NCI-H2171 treated with DMSO at 0.1 percent for 48 hours (cell line): ENCODE measurements around the gene RRH.
"Not testable (repeated sequence)": the region's sequence is repeated elsewhere in the genome, so short reads cannot be mapped to it uniquely, and the experiment has no call there.

Source experiments
- DNase-seq: peaks from one replicate; lab custom pipeline; 2025; lab: John Stamatoyannopoulos, UW

Gene RRH

DNA sequence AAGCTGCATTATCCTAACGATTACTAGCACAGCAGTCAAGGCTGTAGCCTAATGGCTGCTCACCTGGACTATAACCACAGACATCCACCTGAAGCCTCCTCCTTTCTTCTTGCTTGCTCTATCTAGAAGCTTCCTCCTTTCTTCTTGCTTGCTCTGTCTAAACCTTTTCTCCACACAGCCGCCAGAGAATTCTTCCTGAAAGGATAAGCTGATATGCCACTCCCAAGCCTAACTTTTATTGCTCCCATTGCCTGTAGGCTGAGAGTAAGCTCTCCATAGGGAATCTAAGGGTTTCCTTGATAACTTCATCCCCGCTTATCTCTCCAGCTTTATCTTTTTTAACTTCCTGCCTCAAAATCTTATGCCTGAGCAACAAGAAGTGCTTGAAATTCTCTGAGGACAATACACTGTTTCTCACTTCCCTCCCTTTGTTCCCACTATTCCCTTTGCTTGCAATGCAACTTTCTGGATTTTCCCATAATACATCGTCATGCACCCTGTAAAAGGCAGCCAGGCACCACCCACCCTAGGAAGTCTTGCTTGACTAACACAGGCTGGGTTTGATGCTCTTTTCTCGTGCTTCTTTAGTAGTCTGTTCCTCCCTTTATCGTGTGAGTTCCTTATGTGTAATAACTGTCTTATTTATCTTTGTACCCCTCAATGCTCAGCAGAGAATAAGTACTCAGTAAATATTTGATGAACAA is 18.8 kb downstream of the RRH start:
- no peak for DNase-seq

DNA sequence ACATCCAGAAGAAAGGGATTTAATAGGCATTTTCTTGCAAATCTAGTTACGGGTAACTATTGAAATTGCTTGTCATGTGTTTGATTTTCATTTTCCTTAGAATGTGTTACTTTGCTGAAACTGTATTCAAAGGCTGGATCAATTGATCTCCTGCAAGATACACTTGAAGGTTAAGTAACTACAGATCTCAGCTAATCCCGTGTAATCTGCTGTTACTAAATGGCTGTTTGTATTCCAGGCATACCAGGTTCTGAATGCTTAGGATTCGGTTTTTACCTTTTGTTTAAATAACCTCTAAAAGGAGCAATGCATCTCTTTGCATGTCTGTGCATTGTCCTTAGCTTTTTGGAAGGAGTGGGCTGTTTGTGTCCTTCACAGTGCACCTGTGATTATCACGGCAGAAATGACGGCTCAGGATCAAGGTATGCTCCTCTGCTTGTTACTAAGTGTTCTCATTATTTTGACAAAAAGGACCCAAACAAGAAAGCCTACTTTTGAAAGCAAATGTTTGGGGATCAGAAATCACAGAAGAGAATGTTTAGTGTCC is 20.2 kb downstream of the RRH start, which contains the start of gene LRIT3:
LRIT3 (plus strand) TSS at position 212 of the 547 bp plus-strand sequence; CDS start at position 307, 95 bp downstream.
- DNase-seq: no peak

DNA sequence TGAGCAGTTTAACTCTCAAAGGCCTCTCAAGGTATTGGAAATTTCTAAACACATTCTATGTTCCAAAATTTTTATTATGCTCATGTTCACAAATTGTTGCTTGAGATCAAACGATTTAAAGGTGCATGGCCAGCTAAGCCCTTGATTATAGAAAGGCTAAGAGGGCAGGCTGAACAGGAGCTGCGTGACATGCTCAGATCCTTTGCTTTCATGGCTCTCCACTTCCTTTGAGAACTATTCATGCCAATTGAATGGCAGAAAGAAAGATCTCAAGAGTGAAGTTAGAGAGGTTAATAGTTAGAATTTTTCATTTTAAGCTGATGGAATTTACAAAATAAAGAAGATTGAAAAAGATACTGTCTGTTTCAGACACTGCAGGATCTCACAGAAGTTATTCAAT is 20.7 kb downstream of the RRH start:
- DNase-seq: no peak

DNA sequence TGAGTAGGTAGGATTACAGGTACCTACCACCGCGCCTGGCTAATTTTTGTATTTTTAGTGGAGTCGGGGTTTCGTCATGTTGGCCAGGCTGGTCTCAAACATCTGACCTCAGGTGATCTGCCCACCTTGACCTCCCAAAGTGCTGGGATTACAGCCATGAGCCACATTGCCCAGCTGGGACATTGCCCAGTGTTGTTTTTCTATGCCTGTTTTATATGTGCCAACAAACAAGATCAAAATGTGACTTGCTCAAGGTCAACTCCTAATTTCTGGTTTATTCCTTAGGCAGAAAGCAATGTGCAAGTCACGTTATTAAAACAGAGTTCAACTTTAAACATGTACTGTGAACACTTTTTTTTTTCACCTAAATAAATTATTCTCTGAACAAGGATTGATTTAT is 22.8 kb downstream of the RRH start:
- DNase-seq: no peak

DNA sequence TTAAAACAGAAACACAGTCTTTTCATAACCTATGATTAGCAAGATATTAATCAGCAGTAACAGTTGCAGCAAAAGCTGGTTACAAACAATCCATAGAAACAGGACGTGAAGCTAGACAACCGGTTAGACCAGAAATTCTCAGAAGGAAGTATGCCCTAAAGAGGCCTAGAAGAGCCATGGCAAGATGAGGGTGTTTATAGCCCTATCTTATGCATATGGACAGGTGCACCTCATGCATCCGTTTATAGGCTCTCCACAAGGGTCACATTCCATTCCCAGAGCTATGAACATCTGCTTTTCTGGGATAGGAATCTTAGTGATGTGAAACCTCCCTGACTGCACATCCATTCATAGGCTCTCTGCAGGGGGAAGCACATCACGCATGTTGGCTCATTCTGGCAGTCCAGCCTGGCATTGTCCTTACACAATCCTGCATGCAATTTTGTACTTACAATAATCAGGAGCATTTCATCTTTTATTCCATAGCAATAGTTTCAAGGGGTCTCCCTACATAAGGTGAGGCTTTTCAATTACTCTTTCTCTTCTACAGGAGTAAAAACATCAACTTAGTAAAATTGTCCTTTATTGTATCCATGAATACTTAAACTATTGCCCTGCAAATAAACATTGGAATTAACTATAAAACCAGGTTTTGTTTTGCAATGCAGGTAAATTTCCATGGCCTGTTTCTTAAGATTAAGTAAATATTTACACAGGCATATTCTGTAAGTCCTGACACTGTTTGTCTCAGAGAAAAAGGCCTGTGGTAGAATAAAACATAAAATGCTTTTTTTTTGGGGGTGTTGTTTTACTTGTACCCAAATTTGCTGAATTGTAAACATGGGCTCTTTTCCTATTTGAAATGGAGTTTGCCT is 31.9 kb downstream of the RRH start:
- DNase-seq: not testable (repeated sequence)

DNA sequence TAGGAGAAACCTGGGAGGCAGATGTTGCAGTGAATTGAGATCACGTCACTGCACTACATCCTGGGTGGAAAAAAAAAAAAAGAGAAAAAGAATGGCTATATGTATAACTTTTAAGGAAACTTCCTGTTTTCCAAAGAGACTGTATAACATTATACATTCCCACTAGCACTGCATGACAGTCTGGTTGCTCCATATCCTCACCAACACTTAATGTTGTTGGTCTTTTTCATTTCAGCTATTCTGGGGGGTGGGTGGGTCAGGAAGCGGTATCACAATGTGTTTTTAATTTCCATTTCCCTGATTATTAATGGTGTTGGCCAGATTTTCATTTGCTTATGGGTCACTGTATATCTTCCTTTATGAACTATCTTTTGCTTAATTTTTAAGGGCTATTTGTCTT is 33.5 kb downstream of the RRH start:
- DNase-seq: no peak

DNA sequence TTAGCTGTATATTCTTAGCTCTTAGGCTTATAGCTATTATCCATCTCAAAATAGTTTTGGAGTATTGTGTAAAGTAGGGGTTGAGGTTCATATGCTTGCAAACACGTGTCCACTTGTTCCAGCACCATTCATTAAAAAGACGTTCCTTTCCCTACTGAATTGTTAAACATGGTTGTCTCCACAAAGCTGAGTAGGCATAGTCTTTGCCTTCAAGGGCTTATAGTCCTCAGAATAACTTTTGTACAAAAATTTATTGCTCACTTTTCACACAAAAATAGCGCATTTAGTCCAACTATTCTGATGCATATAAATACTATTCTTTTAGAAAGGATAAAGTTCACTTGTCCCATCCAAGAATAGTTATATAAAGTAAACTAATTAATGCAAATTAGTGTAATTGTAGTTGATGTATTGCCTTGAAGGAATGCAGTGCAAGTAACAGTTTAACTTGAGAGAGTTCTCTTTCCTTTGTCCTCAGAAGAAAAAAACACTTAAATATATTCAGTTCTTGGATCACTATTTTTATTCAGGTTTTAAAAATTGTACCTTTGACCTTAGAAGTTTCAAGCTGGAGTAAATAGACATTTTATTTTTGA is 34.2 kb downstream of the RRH start:
- no peak for DNase-seq

DNA sequence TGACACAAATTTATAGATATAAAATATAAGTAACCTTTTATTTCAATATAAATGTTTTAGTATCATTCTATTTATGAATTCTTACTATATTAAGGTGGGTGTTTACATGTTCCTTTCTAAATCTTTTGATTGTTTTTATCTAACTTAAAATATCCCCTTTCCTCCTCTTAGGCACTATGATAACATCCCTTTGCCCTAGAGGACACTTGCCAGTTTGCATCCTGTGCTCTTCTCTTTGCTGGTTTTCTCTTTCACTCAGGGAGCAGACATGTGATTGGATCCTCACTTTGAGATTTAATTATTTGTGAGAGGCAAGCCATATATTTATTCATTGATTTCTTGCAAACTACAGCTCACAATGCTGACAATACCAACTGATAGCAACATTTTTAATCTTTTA is 36.4 kb downstream of the RRH start:
- DNase-seq: no peak

DNA sequence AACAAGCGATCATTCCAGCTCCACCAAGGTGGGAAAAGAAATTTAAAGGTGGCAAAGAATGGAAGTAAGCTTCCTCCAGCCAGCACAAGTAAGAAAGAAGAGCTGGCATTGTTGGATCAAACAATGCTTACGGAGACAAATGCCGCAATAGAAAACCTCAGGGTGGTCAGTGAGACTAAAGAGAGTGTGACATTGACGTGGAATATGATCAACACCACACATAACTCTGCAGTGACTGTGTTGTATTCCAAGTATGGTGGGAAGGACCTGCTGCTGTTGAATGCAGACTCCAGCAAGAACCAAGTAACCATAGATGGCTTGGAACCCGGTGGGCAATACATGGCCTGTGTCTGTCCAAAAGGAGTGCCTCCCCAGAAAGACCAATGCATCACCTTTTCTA is 42.3 kb downstream of the RRH start:
- no peak for DNase-seq

DNA sequence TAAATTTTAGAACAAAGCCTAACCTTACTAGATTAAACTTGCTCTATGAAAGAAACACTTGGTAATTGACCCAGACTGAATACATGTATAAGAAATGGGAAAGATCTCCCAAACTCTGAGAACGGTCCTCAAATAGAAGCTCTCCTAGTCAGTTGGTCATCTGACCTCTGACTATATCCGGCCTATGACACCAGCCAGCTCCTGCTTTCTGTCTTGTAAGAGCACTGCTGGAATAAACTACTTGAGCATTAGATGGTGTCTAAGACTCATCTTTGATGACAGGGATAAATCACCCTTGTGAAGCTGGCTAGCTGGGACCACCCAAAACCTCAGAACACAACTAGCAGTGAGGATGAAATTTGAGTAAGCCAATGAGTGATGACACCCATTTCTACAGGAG is 44.3 kb downstream of the RRH start:
- no peak for DNase-seq

DNA sequence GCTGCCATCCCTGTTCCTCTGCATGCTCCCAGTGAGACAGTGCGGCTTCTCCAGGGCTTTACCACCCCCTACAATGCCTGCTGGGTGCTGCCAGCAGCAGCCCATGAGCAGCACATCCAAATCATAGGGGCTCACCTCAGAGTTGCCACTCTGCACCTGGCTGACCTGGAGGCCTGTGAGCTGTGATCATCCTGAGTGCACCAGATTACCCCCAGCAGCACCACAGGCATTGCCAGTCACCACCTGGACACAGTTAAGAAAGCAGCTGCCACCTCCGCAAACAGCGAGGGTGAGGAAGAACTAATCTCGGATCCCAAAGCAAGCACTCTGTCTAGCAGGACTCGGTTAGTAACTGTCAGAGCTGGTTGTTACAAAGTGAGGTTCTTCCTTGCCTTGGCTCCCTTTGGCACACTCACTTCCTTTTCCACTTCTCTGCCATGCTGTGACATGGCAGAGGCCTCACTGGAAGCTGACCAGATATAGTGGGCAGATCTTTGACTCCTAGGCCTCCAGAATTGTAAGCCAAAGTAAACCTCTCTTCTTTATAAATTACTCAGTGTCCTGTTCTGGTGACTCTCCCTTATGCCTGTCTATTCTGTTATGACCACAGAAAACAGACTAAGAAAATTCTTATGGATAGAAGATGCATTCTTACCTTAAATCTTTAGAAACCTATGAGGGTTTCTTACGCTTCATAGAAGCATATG is 45.3 kb downstream of the RRH start:
- no peak for DNase-seq

DNA sequence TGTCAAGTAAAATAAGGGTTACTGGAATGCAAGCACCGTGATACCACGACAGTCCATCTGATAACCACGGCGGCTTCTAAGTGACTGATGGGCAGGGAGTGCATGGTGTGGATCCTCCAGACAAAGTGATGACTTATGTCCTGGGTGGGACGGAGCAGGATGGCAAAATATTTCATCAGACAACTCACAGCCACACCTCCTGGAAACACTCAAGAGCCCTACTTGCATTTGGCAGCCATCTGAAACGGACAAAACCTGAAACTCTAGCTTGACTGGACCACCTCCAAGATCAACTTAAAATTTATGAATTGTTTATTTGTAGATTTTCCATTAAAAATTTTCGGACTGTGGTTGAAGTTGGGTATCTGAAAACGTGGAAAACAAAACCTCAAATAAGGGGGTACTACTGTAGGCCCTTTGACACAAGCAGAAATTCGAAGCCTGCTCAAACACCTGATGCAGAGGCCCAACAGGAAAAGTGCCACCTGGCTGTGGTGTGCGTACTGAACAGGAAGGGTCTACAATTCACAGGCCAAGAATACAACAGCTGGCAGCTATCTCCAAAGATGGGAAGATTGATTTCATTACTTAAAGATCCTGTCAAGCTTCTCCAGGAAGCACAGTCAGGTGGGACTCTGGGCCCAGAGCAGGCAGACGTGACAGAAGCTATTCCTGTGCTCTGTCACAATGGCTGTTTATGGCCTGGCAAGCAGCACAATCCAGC is 46.2 kb downstream of the RRH start:
- DNase-seq: no peak

DNA sequence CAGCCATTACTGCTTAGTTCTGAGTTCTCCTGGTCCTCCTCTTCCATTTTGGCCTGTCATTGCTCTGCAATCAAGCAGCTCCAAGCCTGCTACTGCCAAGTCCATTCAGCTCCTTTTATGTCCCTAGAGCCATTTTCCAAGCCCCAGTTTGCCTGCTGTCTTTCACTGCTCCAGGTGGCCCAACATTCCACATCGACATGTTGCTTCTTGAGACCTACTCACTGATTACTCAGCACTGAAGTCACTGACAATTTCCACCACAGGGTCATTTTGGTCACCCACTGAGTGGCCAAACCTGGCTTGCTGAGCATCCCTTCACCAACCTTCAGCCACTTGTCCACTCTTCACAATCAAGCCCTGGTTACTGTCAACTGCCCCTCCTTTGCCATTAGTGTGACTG is 47.3 kb downstream of the RRH start:
- no peak for DNase-seq

DNA sequence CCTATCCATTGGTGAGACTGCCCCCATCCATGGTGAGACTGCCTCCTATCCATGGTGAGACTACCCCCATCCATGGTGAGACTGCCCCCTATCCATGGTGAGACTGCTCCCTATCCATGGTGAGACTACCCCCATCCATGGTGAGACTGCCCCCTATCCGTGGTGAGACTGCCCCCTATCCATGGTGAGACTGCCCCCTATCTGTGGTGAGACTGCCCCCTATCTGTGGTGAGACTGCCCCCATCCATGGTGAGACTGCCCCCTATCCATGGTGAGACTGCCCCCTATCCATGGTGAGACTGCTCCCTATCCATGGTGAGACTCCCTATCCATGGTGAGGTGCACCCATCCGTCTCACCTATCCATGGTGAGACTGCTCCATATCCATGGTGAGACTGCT is 47.8 kb downstream of the RRH start:
- not testable (repeated sequence) for DNase-seq

DNA sequence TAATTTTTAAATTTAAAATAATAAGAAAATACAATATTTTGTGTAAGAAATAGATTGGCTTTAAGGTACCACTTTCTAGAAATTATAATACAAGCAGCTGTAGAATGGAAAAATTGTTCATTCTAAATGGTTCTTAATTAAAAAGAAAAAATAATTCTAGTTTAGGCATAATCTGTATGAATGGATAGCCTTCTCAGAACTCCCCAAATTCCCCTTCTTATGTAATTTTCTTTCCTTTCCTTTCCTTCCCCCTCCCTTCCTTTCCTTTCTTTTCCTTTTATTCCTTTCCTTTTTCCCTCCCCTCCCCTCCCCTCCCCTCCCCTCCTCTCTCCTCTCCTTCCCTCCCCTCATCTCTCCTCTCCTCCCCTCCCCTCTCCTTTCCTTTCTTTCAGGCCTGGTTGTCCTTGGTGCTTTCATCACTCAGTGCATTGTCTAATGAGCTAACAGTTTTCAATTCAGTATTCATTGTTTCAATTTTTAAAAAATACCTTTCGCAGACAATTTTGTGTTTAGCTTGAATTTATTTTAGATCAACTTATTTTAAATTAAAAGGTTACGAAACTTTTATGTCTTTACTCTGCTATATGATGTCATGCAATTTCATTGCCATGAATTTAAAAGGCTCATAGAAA is 49.0 kb downstream of the RRH start:
- no peak for DNase-seq

DNA sequence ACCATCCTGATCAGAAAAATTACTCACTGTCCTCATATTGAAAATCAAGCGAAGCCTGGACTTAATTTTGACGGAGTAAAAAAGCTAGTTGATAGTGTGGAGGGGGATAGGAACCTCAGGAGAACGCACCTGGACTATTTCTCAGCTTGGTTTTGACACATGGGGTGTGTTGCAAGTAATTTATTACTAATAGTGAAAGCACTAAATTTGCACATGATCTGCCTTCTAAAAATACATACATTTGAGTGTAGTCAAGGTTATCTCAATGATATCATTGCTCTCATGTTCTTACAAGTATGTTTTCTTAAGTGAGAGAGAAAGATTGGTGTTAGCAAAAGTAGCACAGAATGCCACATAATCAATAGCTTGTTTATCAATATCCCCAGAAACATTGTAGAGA is 49.6 kb downstream of the RRH start:
- no peak for DNase-seq

DNA sequence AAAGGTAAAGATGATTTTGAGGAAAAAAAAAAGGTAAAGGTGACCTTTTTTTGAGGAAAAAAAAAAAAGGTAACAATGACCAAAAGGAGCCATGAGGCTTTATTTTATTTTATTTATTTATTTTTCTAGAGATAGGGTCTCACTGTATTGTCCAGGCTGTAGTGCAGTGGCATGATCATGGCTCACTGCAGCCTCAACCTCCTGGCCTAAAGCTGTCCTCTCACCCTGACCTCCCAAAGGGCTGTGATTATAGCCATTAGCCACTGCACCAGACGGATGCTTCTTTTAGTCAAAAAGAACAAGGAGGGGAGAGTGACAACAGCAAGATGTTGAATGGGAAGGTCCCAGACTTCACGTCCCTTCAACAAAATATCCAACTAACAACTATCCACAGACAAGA is 50.6 kb downstream of the RRH start:
- DNase-seq: no peak

DNA sequence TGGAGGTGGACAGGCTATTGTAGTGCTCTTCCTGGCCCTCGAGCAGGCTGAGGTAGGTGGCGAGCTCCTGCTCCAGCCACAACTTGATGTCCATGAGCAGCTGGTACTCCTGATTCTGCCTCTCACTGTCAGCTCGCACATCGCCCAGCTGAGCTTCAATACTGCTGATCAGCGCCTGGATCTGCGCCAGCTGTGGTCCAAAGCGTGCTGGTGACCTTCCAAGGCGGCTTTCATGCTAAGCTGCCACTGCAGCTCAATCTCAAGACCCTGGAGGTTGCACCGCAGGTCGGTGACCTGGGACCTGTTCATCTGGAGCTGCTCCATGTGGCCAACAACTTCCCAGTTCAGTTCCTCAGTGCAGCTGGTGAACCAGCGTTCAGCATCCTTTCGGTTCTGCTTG is 51.3 kb downstream of the RRH start:
- no peak for DNase-seq

DNA sequence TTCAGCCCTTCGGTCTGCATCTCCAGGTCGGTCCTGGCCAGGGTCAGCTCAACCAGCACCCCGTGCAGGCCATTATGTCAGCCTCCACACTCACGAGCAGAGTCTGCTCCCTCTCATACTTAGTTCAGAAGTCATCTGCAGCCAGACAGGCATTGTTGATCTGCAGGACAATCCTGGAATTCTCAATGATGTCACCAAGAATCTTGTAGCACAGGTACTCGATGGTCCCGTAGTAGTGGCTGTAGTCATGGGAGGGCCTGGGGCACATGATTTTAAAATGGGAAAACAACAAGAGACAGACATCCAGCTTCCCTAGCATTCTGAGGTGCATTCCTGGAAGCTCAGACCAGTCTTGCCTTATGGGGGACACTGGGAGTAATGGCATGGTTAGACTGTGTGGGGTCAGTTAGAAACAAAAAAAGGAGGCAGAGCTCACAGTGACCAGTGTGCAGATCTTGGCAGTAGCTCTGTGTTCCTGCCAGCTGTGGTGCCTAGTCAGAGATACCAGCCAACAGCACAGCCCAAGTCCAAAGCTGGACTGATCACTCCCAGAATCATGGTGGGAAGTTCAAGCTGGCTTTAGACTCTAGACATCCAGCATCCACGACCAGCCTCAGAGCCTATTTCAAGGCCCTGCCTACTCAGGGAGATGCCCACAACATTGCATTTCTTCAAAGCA is 52.0 kb downstream of the RRH start:
- no peak for DNase-seq

DNA sequence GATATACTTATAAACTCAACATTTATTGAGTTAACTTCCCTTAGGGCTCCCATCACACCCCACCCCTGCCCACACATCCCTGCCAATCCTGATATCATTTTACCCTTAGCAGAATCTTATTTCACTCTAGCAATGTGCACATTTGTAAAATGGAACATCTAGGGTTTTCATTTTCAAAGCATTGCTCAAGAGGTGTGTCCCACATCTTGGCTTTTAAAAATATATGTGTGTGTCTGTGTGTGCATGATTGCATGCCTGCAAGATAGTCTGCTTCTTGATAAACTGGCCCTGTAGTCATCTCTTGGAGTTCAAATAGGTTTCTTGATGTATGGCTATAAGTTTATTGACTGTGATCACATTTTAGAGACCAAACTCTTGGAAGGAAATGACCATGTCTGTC is 58.5 kb downstream of the RRH start:
- DNase-seq: no peak
